Stimulated activated memory B cell treated with anti-CD40 and anti-IgM and Interleukin-4, amounts not matched to agents 10 μg/mL and 1 μg/mL and 100 μg/mL, for 72 hours (primary cell): ENCODE measurements around the gene CRISPLD2.
"Not testable (repeated sequence)": the region's sequence is repeated elsewhere in the genome, so short reads cannot be mapped to it uniquely, and the experiment has no call there.

Experiments
- ATAC-seq: fragments of 150-1000 bp; cut with Tn5 transposase; 2 replicates; pipeline ENCODE4 v1.10.0; 2021
- H3K27ac Mint-ChIP-seq: one replicate; pipeline ENCODE4 v1.8.0; 2022; ENCODE audit warnings: mild to moderate bottlenecking, mixed read lengths
- H3K27me3 Mint-ChIP-seq: one replicate; pipeline ENCODE4 v1.8.0; 2022; ENCODE audit warnings: mixed read lengths
- H3K36me3 Mint-ChIP-seq: one replicate; pipeline ENCODE4 v1.8.0; 2022; ENCODE audit warnings: mixed read lengths
- H3K4me1 Mint-ChIP-seq: one replicate; pipeline ENCODE4 v1.8.0; 2022; ENCODE audit warnings: mixed read lengths
- H3K4me3 Mint-ChIP-seq: one replicate; pipeline ENCODE4 v1.8.0; 2022; ENCODE audit warnings: mild to moderate bottlenecking, moderate library complexity, mixed read lengths
- H3K9me3 Mint-ChIP-seq: one replicate; pipeline ENCODE4 v1.8.0; 2022; ENCODE audit warnings: mixed read lengths

The CRISPLD2 gene

DNA sequence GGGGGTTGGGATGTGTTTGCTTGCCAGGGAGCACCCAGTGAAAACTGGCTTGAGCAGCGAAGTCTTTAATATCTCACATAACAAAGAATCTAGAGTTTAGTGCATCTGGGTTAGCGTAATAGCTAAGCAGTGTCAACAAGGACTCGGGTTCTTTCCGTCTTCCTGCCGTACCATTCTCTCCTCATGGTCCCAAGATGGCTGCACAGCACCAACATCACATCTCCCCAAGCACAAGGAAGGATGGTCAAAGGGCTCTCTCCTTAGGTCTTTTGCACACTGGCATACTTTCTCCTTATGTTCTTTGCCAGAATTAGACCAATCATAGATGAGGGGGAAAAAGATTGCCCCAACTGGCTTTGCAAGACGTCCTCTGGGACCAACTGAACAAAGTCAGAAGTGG, 30.9 kb downstream of the CRISPLD2 start:
- peaks cover 70% of the 10 kb centered on the region for H3K27me3 Mint-ChIP-seq
- H3K9me3 Mint-ChIP-seq = peaks cover 4% of the 10 kb centered on the region
- H3K4me1 Mint-ChIP-seq = no peaks in the 10 kb centered on the region
- H3K4me3 Mint-ChIP-seq = no peak overlapping the region
- H3K36me3 Mint-ChIP-seq = no peaks in the 10 kb centered on the region
- ATAC-seq = no peak
- no peak overlapping the region for H3K27ac Mint-ChIP-seq

DNA sequence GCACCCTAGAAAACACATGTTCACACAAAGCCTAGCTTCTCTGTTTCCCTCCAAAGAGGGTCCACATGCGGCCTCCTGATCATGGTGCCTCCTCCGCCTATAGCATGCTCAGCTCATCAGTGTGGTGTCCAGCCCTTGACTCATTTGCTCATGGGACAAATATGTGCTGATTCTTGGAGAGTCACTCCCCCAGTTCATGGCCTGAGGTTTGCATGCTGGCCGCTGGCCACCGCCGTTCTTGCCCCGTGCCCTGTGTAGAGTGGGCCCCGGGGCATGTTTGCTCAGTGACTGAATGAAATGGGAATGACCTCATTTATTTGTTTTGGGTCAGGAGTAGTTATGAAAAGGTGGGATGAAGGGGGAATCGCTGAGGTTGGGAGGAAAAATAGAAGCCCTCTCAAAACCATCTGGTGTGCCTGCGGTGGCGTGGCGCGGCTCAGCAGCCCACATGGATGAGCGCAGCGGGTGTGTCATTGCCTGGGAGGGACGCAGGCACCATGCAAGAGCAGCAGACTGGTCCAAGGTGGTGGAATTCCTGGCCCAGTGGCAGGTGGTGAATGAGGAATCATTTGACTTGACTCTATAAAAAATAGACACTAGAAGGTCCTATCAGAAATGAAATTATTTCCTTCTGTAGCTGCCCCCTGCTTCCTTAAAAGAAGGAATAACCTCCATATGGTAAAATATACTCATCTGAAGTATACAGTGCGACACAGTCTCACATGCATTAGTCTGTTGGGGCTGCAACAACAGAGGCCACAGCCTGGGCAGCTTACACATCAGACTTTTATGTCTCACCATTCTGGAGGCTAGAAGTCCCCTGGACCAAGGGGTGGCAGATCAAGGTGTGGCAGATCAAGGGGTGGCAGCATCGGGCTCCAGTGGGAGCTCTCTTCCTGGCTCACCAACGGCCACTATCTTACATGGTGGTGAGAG, 31.7 kb downstream of the CRISPLD2 start:
- Mint-ChIP-seq H3K9me3 (peaks cover 4% of the 10 kb centered on the region), H3K27me3 (peaks cover 70% of the 10 kb centered on the region), H3K4me3 (no peak overlapping the region), H3K36me3 (no peaks in the 10 kb centered on the region), H3K4me1 (no peaks in the 10 kb centered on the region), H3K27ac (no peak overlapping the region)
- ATAC-seq = no peak

DNA sequence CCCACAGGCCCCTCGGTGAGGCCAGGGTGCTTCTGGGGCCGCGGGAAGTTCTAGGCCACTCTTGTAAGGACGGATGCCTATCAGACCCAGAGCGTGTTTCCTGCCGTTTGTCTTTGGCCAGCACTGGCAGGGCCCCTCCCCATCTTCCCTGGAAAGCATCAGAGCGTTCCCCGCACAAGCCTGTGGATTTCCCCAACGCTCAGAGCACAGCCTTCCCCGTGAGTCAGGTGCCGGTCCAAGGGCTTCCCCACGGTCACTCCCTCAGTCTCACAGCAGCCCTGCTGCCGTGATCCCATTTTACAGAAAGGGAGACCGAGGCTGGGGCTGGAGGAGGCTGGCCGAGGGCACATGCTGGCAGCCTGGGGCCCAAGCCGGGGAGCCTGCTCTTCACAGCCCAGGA, 33.7 kb downstream of the CRISPLD2 start:
- Mint-ChIP-seq H3K27me3 (peaks cover 66% of the 10 kb centered on the region), H3K9me3 (peaks cover 4% of the 10 kb centered on the region), H3K4me1 (no peaks in the 10 kb centered on the region), H3K4me3 (no peak overlapping the region), H3K36me3 (no peaks in the 10 kb centered on the region), H3K27ac (no peak overlapping the region)
- ATAC-seq = peak; percentile 34

DNA sequence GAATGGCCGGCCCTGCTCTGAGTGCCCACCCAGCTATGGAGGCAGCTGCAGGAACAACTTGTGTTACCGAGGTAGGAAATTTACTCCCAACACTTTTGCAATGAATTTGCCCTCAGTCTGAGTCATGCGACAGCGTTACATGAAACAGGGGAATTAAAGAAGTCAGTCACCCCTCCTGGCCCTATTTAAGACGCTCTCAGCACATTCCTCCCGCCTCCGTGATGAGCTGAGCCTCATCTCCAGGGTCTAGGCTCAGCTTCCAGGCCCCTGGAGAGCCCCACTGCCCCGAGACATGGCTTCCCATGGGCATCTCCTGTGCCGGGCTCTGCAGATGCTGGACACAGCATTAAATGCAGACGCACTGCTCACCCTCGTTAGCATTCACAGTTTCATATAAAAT, 35.0 kb downstream of the CRISPLD2 start:
- Mint-ChIP-seq H3K9me3 (peaks cover 4% of the 10 kb centered on the region), H3K27ac (no peak overlapping the region), H3K27me3 (peaks cover 64% of the 10 kb centered on the region), H3K4me1 (no peaks in the 10 kb centered on the region), H3K4me3 (no peak overlapping the region), H3K36me3 (no peaks in the 10 kb centered on the region)
- ATAC-seq = no peak

DNA sequence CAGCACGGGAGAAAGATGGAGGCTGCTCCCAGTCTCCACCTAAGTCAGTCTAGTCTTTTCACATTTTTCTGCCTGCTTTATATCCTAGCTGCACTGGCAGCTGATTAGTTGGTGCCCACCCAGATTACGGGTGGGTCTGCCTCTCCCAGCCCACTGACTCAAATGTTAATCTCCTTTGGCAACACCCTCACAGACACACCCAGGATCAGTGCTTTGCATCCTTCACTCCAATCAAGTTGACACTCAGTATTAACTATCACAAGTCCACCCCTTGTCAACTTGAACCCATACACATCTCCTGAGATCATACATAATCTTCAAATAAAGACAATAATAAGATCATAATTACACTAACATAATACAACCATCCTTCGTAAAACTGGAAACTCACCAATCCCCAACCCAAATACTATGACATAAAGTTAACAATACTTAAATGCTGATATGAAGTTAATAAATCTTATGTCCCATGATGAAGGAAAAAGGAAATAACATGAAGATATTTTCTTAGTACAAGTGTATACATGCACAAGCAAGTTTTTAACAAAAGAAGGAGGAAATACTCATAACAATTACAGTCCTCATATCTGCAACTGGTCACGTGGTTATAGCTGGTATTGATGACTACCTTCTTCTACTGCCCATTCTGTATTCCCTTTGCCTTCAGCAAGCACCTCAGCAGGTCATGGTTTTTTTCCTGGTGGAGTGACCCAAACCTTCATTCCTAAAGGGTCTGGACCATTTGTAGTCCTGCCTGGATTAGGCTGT, 35.8 kb downstream of the CRISPLD2 start:
- H3K27ac Mint-ChIP-seq, ATAC-seq, H3K4me1 Mint-ChIP-seq, H3K4me3 Mint-ChIP-seq, H3K36me3 Mint-ChIP-seq: not testable (repeated sequence)
- Mint-ChIP-seq H3K27me3 (peaks cover 60% of the 10 kb centered on the region), H3K9me3 (peaks cover 10% of the 10 kb centered on the region)

DNA sequence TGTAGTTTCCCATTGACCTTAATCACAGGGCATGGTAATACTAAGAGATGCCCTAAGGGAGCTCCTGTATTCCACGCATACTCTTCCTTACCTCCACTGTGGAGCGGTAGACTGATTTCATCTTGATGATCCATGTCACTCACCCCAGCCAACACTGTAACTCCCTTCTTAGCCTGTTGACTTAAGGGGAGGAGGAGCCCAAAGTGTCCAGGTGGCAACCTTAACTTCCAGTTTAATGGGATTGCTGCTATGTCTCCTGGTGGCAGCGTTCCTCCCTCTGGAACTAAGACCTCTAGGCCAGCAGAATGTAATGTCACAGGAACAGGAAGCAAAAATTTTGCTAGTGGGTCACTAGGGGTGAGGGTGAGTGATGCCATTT, 36.4 kb downstream of the CRISPLD2 start:
- not testable (repeated sequence) for H3K27ac Mint-ChIP-seq, H3K36me3 Mint-ChIP-seq, H3K4me3 Mint-ChIP-seq, ATAC-seq, H3K4me1 Mint-ChIP-seq, H3K9me3 Mint-ChIP-seq
- H3K27me3 Mint-ChIP-seq = peaks cover 55% of the 10 kb centered on the region

DNA sequence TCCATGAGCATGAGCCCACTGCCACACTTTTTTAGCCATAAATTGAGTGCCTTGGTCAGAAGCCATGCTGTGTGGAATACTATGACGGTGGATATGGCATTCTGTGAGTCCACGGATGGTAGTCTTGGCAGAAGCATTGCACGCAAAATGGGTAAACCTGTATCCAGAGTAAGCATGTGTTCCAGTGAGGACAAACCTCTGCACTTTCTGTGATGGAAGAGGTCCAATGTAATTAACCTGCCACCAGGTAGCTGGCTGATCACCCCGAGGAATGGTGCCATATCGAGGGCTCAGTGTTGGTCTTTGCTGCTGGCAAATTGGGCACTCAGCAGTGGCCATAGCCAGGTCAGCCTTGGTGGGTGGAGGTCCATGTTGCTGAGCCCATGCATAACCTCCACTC, 37.0 kb downstream of the CRISPLD2 start:
- ATAC-seq, H3K36me3 Mint-ChIP-seq, H3K27ac Mint-ChIP-seq, H3K4me1 Mint-ChIP-seq, H3K9me3 Mint-ChIP-seq, H3K4me3 Mint-ChIP-seq: not testable (repeated sequence)
- H3K27me3 Mint-ChIP-seq = peaks cover 49% of the 10 kb centered on the region

DNA sequence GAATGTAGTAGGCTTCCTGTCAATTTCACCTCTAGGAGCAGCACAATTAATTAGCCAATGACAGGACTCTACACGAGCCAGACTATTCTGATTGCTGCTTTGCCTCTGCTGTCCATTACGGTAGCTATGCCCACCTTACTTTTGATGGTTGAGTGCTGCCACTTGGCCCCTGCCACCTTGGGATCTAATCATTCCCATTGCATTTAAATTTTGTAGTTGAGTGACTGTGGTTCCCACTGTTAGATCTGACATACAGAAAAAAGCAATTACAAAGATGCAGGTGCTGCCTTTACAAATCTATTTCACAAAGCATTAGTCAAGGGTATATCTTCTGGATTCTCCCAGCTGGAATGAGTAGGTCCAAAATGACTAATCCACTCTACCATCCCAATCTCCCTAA, 39.9 kb downstream of the CRISPLD2 start:
- ATAC-seq = no peak
- no peak overlapping the region for H3K4me3 Mint-ChIP-seq
- H3K27ac Mint-ChIP-seq = no peak overlapping the region
- H3K36me3 Mint-ChIP-seq = no peaks in the 10 kb centered on the region
- H3K4me1 Mint-ChIP-seq = no peaks in the 10 kb centered on the region
- peaks cover 7% of the 10 kb centered on the region for H3K9me3 Mint-ChIP-seq
- H3K27me3 Mint-ChIP-seq = peaks cover 56% of the 10 kb centered on the region

DNA sequence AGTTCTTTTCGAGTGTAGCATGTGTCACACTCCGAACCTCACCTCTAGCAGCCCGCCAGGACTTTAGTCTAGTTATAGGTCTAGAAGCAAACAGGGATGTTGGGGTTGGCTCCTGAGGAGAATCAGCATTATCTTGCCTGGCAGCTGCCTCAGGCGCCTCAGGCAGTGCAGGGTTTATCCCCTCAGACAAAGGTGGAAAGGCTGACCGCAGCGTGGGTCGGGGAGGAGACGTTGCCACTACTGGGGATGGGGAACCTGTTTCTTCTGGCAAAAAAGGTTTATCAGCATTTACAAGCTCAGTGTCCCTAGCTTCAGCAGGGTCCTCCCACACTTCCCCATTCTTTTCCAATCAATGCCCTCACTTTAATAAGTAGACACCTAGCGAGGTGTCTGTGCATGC, 40.6 kb downstream of the CRISPLD2 start:
- Mint-ChIP-seq H3K9me3 (peaks cover 7% of the 10 kb centered on the region), H3K4me3 (no peak overlapping the region), H3K36me3 (no peaks in the 10 kb centered on the region), H3K4me1 (no peaks in the 10 kb centered on the region), H3K27ac (no peak overlapping the region), H3K27me3 (peaks cover 56% of the 10 kb centered on the region)
- no peak for ATAC-seq

DNA sequence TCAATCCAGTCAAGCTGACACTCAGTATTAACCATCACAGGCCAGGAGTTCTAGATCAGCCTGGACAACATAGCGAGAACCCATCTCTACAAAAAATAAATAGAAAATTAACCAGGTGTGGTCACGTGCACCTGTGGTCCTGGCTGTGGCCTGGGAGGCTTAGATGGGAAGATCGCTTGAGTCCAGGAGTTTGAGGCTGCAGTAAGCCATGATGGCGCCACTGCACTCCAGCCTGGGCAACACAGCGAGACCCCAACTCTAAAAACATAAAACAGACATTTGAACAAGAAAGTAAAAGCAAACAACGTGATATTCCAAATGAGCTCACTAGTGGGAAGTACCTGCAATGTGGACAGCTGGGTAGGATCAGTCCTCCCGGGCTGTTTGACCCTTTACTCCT, 41.9 kb downstream of the CRISPLD2 start:
- no peak for ATAC-seq
- Mint-ChIP-seq H3K4me3 (no peak overlapping the region), H3K9me3 (peaks cover 7% of the 10 kb centered on the region), H3K27ac (no peak overlapping the region), H3K4me1 (no peaks in the 10 kb centered on the region), H3K27me3 (peaks cover 55% of the 10 kb centered on the region), H3K36me3 (no peaks in the 10 kb centered on the region)

DNA sequence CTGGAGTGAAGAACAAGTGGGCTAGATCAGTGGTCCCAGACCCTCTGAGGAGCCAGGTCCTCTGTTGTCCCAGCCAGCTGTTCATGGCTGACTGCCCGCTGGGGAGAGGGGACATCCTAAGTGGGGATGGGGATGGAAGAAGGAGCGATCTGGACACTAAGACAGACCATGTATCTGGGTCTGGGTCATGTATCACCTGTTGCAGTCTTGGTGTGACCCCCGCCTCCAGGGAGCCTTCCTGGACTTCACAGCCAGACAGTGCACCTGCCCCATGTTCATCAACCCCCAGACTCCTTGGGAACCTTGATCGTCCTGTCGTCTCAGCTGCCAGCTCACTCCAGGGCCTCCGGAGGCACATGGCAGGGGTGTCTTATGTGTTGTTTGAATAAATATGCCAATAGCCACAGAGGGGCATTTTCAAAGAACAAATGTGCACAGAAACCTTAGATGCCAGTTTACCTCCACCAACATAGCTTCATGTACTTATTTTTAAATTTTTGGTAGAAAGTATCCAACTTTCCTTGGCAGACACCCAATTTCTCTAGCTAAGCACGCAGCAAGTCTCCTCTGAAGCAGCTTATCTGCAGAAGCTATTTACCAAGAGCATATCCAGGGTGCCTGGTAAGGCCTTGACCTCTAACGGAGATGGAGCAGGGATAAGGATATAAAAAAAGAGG, 43.2 kb downstream of the CRISPLD2 start:
- H3K4me1 Mint-ChIP-seq = no peaks in the 10 kb centered on the region
- peaks cover 60% of the 10 kb centered on the region for H3K27me3 Mint-ChIP-seq
- peaks cover 7% of the 10 kb centered on the region for H3K9me3 Mint-ChIP-seq
- ATAC-seq = no peak
- H3K4me3 Mint-ChIP-seq = no peak overlapping the region
- H3K36me3 Mint-ChIP-seq = no peaks in the 10 kb centered on the region
- no peak overlapping the region for H3K27ac Mint-ChIP-seq

DNA sequence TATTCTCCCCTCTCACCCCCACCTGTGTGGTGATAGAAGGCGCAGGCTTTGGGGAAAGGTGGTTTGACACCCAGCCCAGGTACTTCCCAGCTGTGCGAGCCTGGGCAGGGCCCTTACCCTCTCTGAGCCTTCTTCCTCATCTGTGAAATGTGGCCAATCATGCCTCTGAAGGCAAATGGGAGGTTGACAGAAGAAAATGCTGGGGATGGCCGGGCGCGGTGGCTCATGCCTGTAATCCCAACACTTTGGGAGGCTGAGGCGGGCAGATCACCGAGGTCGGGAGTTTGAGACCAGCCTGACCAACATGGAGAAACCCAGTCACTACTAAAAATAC, 43.7 kb downstream of the CRISPLD2 start:
- Mint-ChIP-seq H3K27ac (no peak overlapping the region), H3K4me1 (no peaks in the 10 kb centered on the region), H3K4me3 (no peak overlapping the region), H3K36me3 (no peaks in the 10 kb centered on the region), H3K27me3 (peaks cover 65% of the 10 kb centered on the region), H3K9me3 (peaks cover 7% of the 10 kb centered on the region)
- peak; percentile 13 for ATAC-seq

DNA sequence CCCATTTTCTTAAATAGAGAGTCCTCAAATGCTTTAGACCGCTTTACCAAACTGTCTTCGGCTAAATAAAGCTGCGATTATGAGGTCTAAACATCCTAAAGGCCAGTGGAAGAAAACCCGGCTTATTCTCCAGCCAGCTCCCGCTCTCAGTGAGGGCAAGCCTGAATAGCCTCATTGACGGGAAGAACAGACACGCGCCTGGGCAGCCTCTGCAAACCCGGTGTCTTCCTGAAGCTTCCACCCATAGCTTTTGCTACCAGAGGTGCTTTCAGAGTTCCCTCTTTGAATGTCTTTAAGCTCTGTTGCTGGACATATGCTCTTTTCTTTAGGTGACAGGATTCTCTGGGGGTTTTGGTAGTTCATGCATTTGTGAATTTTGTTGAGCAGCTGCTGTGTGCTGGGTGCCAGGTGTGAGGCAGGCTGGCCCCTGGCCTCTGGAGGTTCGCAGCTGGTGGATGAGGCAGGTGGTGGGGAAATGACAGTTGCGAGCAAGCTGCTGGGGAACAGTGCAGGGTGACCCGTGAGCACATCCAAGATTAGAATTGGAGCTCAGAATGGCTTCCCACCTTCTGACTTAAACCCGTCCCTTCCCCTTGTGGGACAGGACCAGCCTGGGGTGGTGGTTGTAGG, 44.7 kb downstream of the CRISPLD2 start:
- Mint-ChIP-seq H3K9me3 (peaks cover 7% of the 10 kb centered on the region), H3K27me3 (peaks cover 66% of the 10 kb centered on the region), H3K27ac (no peak overlapping the region), H3K4me1 (no peaks in the 10 kb centered on the region), H3K4me3 (no peak overlapping the region), H3K36me3 (no peaks in the 10 kb centered on the region)
- ATAC-seq = no peak

DNA sequence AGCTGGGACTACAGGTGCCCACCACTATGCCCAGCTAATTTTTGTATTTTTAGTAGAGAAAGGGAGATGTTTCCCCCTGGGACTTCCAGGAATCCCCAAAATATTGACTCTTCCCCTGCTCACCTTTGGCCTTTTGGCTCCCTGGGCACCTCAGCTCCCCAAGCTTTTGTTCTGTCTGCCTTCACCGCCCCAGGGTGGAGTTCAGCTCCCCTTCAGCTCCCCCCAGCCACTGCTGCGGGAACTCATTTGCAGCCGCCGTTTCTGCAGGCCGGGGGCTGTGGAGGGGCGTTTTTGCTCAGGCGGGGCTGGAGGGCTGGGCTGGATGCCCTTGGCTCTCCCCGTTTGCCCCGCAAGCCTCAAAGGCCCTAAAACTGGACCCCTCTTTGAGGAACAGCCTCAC, 47.9 kb downstream of the CRISPLD2 start:
- Mint-ChIP-seq H3K27ac (no peak overlapping the region), H3K4me3 (no peak overlapping the region), H3K27me3 (peaks cover 58% of the 10 kb centered on the region), H3K36me3 (no peaks in the 10 kb centered on the region), H3K4me1 (no peaks in the 10 kb centered on the region), H3K9me3 (no peaks in the 10 kb centered on the region)
- no peak for ATAC-seq

DNA sequence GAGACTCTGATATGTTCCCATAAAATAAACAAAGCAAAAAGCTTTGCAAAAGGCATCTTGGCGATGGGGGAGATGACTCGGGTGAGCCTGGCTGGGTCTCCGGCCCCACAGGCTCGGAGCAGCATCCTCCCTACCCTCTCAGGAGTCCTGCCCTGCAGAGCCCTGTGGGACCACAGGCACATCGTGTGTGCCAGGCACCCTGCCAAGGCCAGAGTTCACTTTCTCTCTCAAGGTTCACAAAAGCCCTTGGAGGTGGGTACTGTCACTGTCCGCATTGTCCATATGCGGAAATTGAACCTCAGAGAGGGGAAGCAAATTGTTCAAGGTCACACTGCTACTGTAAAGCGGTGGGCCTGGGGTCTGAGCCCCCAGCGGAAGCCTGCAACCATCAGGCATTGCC, 48.5 kb downstream of the CRISPLD2 start:
- Mint-ChIP-seq H3K4me3 (no peak overlapping the region), H3K36me3 (no peaks in the 10 kb centered on the region), H3K27ac (no peak overlapping the region), H3K4me1 (no peaks in the 10 kb centered on the region), H3K9me3 (no peaks in the 10 kb centered on the region), H3K27me3 (peaks cover 51% of the 10 kb centered on the region)
- ATAC-seq = no peak
